Activated gamma-delta T cell treated with anti-CD3 and anti-CD28 coated beads, Interleukin-2, amount 50 U/mL, for 16 hours (primary cell): Measurements from ENCODE around the gene POP4.
"Not testable (repeated sequence)": the region's sequence is repeated elsewhere in the genome, so short reads cannot be mapped to it uniquely, and the experiment has no call there.

ENCODE experiments used
- DNase-seq: peaks from one replicate; pipeline ENCODE4 v3.0.0-alpha.2; 2020; ENCODE audit warnings: low read depth

The POP4 gene

GRCh38 chr19:29610574-29611271 is 4.6 kb downstream of the POP4 start:
- DNase-seq, result peak; percentile 76

- no peak for DNase-seq
These were observed 6.0 kb downstream of the POP4 start for GRCh38 chr19:29612121-29612520.

- DNase-seq, result no peak
These were observed 6.9 kb downstream of the POP4 start for GRCh38 chr19:29612801-29613595.

GRCh38 chr19:29614046-29614445 is 8.0 kb downstream of the POP4 start:
- DNase-seq, result no peak

- DNase-seq, result no peak
These were observed 8.7 kb downstream of the POP4 start for GRCh38 chr19:29614780-29615179.

GRCh38 chr19:29615891-29616425 is 9.9 kb downstream of the POP4 start:
- no peak for DNase-seq

- no peak for DNase-seq
These were observed 10.5 kb downstream of the POP4 start for GRCh38 chr19:29616541-29616940.

- no peak for DNase-seq
These were observed 11.5 kb downstream of the POP4 start for GRCh38 chr19:29617366-29618266.

- no peak for DNase-seq
These were observed 12.4 kb downstream of the POP4 start for GRCh38 chr19:29618434-29618833.

GRCh38 chr19:29618871-29619270 is 12.8 kb downstream of the POP4 start:
- DNase-seq, result no peak

- peak; percentile 56 for DNase-seq
These were observed 14.9 kb downstream of the POP4 start for GRCh38 chr19:29620931-29621351.

- DNase-seq, result no peak
These were observed 16.3 kb downstream of the POP4 start for GRCh38 chr19:29622166-29623070.

GRCh38 chr19:29623726-29624488 is 17.8 kb downstream of the POP4 start:
- no peak for DNase-seq

- DNase-seq, result no peak
These were observed 18.6 kb downstream of the POP4 start for GRCh38 chr19:29624489-29625185.

GRCh38 chr19:29625186-29625651 is 19.1 kb downstream of the POP4 start:
- DNase-seq, result no peak

- DNase-seq, result no peak
These were observed 20.3 kb downstream of the POP4 start for GRCh38 chr19:29626386-29626785.

- DNase-seq, result not testable (repeated sequence)
These were observed 20.7 kb downstream of the POP4 start for GRCh38 chr19:29626832-29627231.

GRCh38 chr19:29628661-29629385 is 22.7 kb downstream of the POP4 start:
- no peak for DNase-seq
